Keratinocyte (primary cell): ENCODE data around the gene PSMC1.

Experiments
- EZH2 ChIP-seq: IDR thresholded peaks from one replicate; pipeline ENCODE4 v1.6.1; 2012; ENCODE audit warnings: inconsistent platforms, mild to moderate bottlenecking, low read length, moderate library complexity
- TF ChIP-seq, protein P1 (sequence below), 3 experiments: IDR thresholded peaks in 1 of 3; conservative IDR thresholded peaks in 1 of 3; optimal IDR thresholded peaks in 1 of 3; 2 replicates in 2 of 3; 3 replicates in 1 of 3; pipeline versions ENCODE3 to v1.5.1; 2011; ENCODE audit warnings: low read length in 3 of 3, mild to moderate bottlenecking in 3 of 3, moderate library complexity in 2 of 3, control low read depth in 1 of 3, inconsistent platforms in 1 of 3; ENCODE audit not compliant: insufficient read depth in 2 of 3; ENCODE audit errors: extremely low read depth in 1 of 3

DNA sequence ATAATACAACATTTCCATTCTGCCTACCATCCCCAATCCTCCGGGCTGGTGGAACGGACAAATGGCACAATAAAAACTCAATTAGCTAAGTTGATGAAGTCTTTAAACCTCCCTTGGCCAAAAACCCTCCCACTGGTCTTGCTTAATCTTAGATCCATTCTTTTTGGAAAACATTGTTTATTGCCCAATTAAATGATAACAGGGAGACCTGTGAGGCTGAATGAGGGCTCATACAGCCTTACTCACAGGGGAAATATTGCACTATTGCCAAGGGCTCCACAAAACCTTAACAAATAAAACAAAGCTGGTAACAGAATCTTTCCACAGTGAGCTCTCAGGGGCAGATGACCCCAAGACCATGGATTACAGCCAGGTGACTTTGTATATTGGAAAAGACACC lies 7.8 kb upstream of the PSMC1 start:
- TF ChIP-seq, protein P1, sequence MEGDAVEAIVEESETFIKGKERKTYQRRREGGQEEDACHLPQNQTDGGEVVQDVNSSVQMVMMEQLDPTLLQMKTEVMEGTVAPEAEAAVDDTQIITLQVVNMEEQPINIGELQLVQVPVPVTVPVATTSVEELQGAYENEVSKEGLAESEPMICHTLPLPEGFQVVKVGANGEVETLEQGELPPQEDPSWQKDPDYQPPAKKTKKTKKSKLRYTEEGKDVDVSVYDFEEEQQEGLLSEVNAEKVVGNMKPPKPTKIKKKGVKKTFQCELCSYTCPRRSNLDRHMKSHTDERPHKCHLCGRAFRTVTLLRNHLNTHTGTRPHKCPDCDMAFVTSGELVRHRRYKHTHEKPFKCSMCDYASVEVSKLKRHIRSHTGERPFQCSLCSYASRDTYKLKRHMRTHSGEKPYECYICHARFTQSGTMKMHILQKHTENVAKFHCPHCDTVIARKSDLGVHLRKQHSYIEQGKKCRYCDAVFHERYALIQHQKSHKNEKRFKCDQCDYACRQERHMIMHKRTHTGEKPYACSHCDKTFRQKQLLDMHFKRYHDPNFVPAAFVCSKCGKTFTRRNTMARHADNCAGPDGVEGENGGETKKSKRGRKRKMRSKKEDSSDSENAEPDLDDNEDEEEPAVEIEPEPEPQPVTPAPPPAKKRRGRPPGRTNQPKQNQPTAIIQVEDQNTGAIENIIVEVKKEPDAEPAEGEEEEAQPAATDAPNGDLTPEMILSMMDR (optimal IDR thresholded peaks at IDR 0.05 in 1 of 3, IDR thresholded peaks at IDR 0.05 in 1 of 3, conservative IDR thresholded peaks at IDR 0.05 in 1 of 3; ENCODE audit: extremely low read depth in 1 of 3, insufficient read depth in 2 of 3, low read length in 3 of 3), result no peak
- TF ChIP-seq EZH2, result no peak
